ENCODE measurements around the gene CDH23.
A peak's percentile ranks its signal among the peaks of the same experiment; 100 is the strongest.

The CDH23 gene

GRCh38 chr10:71695502-71696476 is 299.1 kb downstream of the CDH23 start:
- no peak for TF ChIP-seq CTCF (IDR thresholded peaks at IDR 0.05; ENCODE audit: control insufficient read depth, extremely low read depth, insufficient read depth)

GRCh38 chr10:71696628-71697326 is 300.1 kb downstream of the CDH23 start:
- peak; percentile 76 for TF ChIP-seq CTCF (IDR thresholded peaks at IDR 0.05; ENCODE audit: control insufficient read depth, extremely low read depth, insufficient read depth)
- no peak overlapping the region for H3K4me3 ChIP-seq (ENCODE audit: low read depth, low read length)
- no peak for DNase-seq (ENCODE audit: low read depth)

More at GRCh38 chr10:71695502-71696476, 299.1 kb downstream of the CDH23 start:
- DNase-seq (ENCODE audit: low read depth) = no peak
- H3K4me3 ChIP-seq (ENCODE audit: low read depth, low read length) = no peak overlapping the region

- TF ChIP-seq CTCF (IDR thresholded peaks at IDR 0.05; ENCODE audit: control insufficient read depth, extremely low read depth, insufficient read depth) = no peak
- no peak for DNase-seq (ENCODE audit: low read depth)
- no peak overlapping the region for H3K4me3 ChIP-seq (ENCODE audit: low read depth, low read length)
These were observed 301.4 kb downstream of the CDH23 start for GRCh38 chr10:71697938-71698709.

- H3K4me3 ChIP-seq (ENCODE audit: low read depth, low read length) = no peak overlapping the region
- DNase-seq (ENCODE audit: low read depth) = no peak
- no peak for TF ChIP-seq CTCF (IDR thresholded peaks at IDR 0.05; ENCODE audit: control insufficient read depth, extremely low read depth, insufficient read depth)
These were observed 302.0 kb downstream of the CDH23 start for GRCh38 chr10:71698737-71699136.

GRCh38 chr10:71700731-71701368 is 304.1 kb downstream of the CDH23 start:
- no peak overlapping the region for H3K4me3 ChIP-seq (ENCODE audit: low read depth, low read length)
- TF ChIP-seq CTCF (IDR thresholded peaks at IDR 0.05; ENCODE audit: control insufficient read depth, extremely low read depth, insufficient read depth) = no peak
- no peak for DNase-seq (ENCODE audit: low read depth)

GRCh38 chr10:71701496-71702132 is 304.9 kb downstream of the CDH23 start:
- TF ChIP-seq CTCF (IDR thresholded peaks at IDR 0.05; ENCODE audit: control insufficient read depth, extremely low read depth, insufficient read depth) = no peak
- no peak for DNase-seq (ENCODE audit: low read depth)
- no peak overlapping the region for H3K4me3 ChIP-seq (ENCODE audit: low read depth, low read length)
